MM.1S (cell line): ENCODE data around the gene RASGRP1.

Source experiments
- EZH2 ChIP-seq: fragments of 300-600 bp; sonication (generic); optimal IDR thresholded peaks from 2 replicates; pipeline ENCODE3; 2017; ENCODE audit warnings: low read depth, mild to moderate bottlenecking, antibody characterized with exemption, low read length, mixed read lengths
- EZH2phosphoT487 ChIP-seq: fragments of 300-600 bp; sonication (generic); IDR thresholded peaks from 2 replicates; pipeline ENCODE4 v1.6.1; 2018; ENCODE audit warnings: antibody characterized with exemption, low read length
- TF ChIP-seq, protein P1 (sequence below): fragments of 300-600 bp; sonication (generic); IDR thresholded peaks from 2 replicates; pipeline ENCODE4 v1.5.1; 2016; ENCODE audit warnings: antibody characterized with exemption, low read length, mixed read lengths

DNA sequence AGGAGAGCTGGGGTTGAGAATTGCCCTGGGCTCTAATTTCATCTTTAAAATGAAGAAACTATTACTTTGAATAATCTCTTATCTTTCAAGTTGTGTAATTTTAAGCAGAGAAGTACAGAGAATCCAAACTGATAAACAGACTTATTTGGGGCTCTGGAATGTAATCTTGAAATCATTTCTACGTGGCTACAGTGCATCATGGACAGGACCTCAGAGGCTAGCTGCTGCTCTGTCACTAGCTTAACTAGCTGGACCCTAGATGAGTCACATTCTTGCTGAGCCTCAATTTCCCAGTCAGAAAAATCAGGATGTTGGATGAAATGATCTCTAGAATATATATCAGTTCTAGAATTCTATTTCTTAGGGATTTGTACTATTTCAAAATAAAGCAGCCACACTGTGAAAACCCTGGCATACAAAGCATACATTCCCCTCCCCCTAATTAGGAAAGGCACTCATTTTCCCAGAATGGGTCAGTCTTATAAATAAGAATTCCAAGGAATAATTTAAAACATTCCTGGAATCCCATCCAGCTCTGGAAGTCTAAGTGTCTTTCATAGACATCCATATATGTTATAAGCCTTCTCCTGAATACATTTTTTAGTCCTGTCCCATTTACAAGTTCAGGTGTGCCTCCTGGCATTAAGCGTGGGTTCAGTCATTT, 47.2 kb downstream of the RASGRP1 start:
- TF ChIP-seq, protein P1, sequence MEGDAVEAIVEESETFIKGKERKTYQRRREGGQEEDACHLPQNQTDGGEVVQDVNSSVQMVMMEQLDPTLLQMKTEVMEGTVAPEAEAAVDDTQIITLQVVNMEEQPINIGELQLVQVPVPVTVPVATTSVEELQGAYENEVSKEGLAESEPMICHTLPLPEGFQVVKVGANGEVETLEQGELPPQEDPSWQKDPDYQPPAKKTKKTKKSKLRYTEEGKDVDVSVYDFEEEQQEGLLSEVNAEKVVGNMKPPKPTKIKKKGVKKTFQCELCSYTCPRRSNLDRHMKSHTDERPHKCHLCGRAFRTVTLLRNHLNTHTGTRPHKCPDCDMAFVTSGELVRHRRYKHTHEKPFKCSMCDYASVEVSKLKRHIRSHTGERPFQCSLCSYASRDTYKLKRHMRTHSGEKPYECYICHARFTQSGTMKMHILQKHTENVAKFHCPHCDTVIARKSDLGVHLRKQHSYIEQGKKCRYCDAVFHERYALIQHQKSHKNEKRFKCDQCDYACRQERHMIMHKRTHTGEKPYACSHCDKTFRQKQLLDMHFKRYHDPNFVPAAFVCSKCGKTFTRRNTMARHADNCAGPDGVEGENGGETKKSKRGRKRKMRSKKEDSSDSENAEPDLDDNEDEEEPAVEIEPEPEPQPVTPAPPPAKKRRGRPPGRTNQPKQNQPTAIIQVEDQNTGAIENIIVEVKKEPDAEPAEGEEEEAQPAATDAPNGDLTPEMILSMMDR, result no peak
- TF ChIP-seq EZH2 (no peak), EZH2phosphoT487 (no peak)
